ENCODE results near the gene AHCYL2.
"Not testable (repeated sequence)": the region's sequence is repeated elsewhere in the genome, so short reads cannot be mapped to it uniquely, and the experiment has no call there.

The AHCYL2 gene

GRCh38 chr7:129332254-129333035 is 107.6 kb downstream of the AHCYL2 start:
- Mint-ChIP-seq H3K9me3 (no peaks in the 10 kb centered on the region), H3K4me3 (no peak overlapping the region), H3K4me1 (no peaks in the 10 kb centered on the region), H3K36me3 (peaks cover 19% of the 10 kb centered on the region), H3K27me3 (no peaks in the 10 kb centered on the region), H3K27ac (no peak overlapping the region)
- ATAC-seq: no peak

GRCh38 chr7:129334473-129334872 is 109.6 kb downstream of the AHCYL2 start:
- no peak for ATAC-seq
- H3K4me3 Mint-ChIP-seq: no peak overlapping the region
- H3K9me3 Mint-ChIP-seq: no peaks in the 10 kb centered on the region
- H3K27ac Mint-ChIP-seq: no peak overlapping the region
- no peaks in the 10 kb centered on the region for H3K27me3 Mint-ChIP-seq
- peaks cover 27% of the 10 kb centered on the region for H3K36me3 Mint-ChIP-seq
- H3K4me1 Mint-ChIP-seq: no peaks in the 10 kb centered on the region

- H3K4me1 Mint-ChIP-seq: peaks cover 8% of the 10 kb centered on the region
- ATAC-seq: no peak
- no peaks in the 10 kb centered on the region for H3K9me3 Mint-ChIP-seq
- H3K36me3 Mint-ChIP-seq: peaks cover 23% of the 10 kb centered on the region
- no peak overlapping the region for H3K27ac Mint-ChIP-seq
- H3K27me3 Mint-ChIP-seq: no peaks in the 10 kb centered on the region
- H3K4me3 Mint-ChIP-seq: no peak overlapping the region
Measured at GRCh38 chr7:129338450-129338849, 113.6 kb downstream of the AHCYL2 start.

GRCh38 chr7:129341212-129341611 is 116.4 kb downstream of the AHCYL2 start:
- Mint-ChIP-seq H3K36me3 (peaks cover 12% of the 10 kb centered on the region), H3K4me1 (peaks cover 17% of the 10 kb centered on the region), H3K27me3 (no peaks in the 10 kb centered on the region), H3K27ac (no peak overlapping the region), H3K4me3 (no peak overlapping the region), H3K9me3 (no peaks in the 10 kb centered on the region)
- ATAC-seq: no peak

GRCh38 chr7:129341816-129342806 is 117.3 kb downstream of the AHCYL2 start:
- Mint-ChIP-seq H3K9me3 (no peaks in the 10 kb centered on the region), H3K4me3 (no peak overlapping the region), H3K36me3 (peaks cover 8% of the 10 kb centered on the region), H3K4me1 (peaks cover 17% of the 10 kb centered on the region), H3K27ac (no peak overlapping the region), H3K27me3 (no peaks in the 10 kb centered on the region)
- no peak for ATAC-seq

- H3K36me3 Mint-ChIP-seq: peaks cover 8% of the 10 kb centered on the region
- H3K9me3 Mint-ChIP-seq: no peaks in the 10 kb centered on the region
- no peak overlapping the region for H3K4me3 Mint-ChIP-seq
- no peak overlapping the region for H3K27ac Mint-ChIP-seq
- ATAC-seq: no peak
- H3K27me3 Mint-ChIP-seq: no peaks in the 10 kb centered on the region
- peaks cover 17% of the 10 kb centered on the region for H3K4me1 Mint-ChIP-seq
Measured at GRCh38 chr7:129343099-129343700, 118.4 kb downstream of the AHCYL2 start.

- Mint-ChIP-seq H3K9me3 (no peaks in the 10 kb centered on the region), H3K27ac (no peak overlapping the region), H3K27me3 (no peaks in the 10 kb centered on the region), H3K4me3 (no peak overlapping the region), H3K36me3 (no peaks in the 10 kb centered on the region), H3K4me1 (peaks cover 9% of the 10 kb centered on the region)
- no peak for ATAC-seq
Measured at GRCh38 chr7:129347330-129347729, 122.5 kb downstream of the AHCYL2 start.

GRCh38 chr7:129348023-129348740 is 123.4 kb downstream of the AHCYL2 start:
- Mint-ChIP-seq H3K27me3 (no peaks in the 10 kb centered on the region), H3K9me3 (no peaks in the 10 kb centered on the region), H3K4me3 (no peak overlapping the region), H3K27ac (no peak overlapping the region), H3K4me1 (peaks cover 9% of the 10 kb centered on the region), H3K36me3 (no peaks in the 10 kb centered on the region)
- ATAC-seq: no peak

- no peak for ATAC-seq
- H3K27ac Mint-ChIP-seq: no peak overlapping the region
- no peaks in the 10 kb centered on the region for H3K4me1 Mint-ChIP-seq
- no peaks in the 10 kb centered on the region for H3K36me3 Mint-ChIP-seq
- H3K27me3 Mint-ChIP-seq: no peaks in the 10 kb centered on the region
- H3K4me3 Mint-ChIP-seq: no peak overlapping the region
- no peaks in the 10 kb centered on the region for H3K9me3 Mint-ChIP-seq
Measured at GRCh38 chr7:129351320-129351719, 126.5 kb downstream of the AHCYL2 start.

- H3K36me3 Mint-ChIP-seq, H3K4me1 Mint-ChIP-seq, H3K4me3 Mint-ChIP-seq, ATAC-seq, H3K27ac Mint-ChIP-seq, H3K9me3 Mint-ChIP-seq, H3K27me3 Mint-ChIP-seq: not testable (repeated sequence)
Measured at GRCh38 chr7:129353104-129353503, 128.3 kb downstream of the AHCYL2 start.

- no peaks in the 10 kb centered on the region for H3K27me3 Mint-ChIP-seq
- no peak for ATAC-seq
- no peak overlapping the region for H3K27ac Mint-ChIP-seq
- no peak overlapping the region for H3K4me3 Mint-ChIP-seq
- H3K36me3 Mint-ChIP-seq: no peaks in the 10 kb centered on the region
- no peaks in the 10 kb centered on the region for H3K9me3 Mint-ChIP-seq
- no peaks in the 10 kb centered on the region for H3K4me1 Mint-ChIP-seq
Measured at GRCh38 chr7:129354428-129355157, 129.8 kb downstream of the AHCYL2 start.

- H3K4me1 Mint-ChIP-seq: no peaks in the 10 kb centered on the region
- ATAC-seq: no peak
- H3K27me3 Mint-ChIP-seq: no peaks in the 10 kb centered on the region
- H3K36me3 Mint-ChIP-seq: no peaks in the 10 kb centered on the region
- no peak overlapping the region for H3K27ac Mint-ChIP-seq
- H3K4me3 Mint-ChIP-seq: no peak overlapping the region
- H3K9me3 Mint-ChIP-seq: no peaks in the 10 kb centered on the region
Measured at GRCh38 chr7:129356176-129356575, 131.3 kb downstream of the AHCYL2 start.

- H3K4me3 Mint-ChIP-seq: no peak overlapping the region
- H3K9me3 Mint-ChIP-seq: no peaks in the 10 kb centered on the region
- H3K36me3 Mint-ChIP-seq: no peaks in the 10 kb centered on the region
- no peaks in the 10 kb centered on the region for H3K27me3 Mint-ChIP-seq
- H3K27ac Mint-ChIP-seq: no peak overlapping the region
- no peak for ATAC-seq
- H3K4me1 Mint-ChIP-seq: no peaks in the 10 kb centered on the region
Measured at GRCh38 chr7:129359176-129359575, 134.3 kb downstream of the AHCYL2 start.

GRCh38 chr7:129359638-129360037 is 134.8 kb downstream of the AHCYL2 start:
- Mint-ChIP-seq H3K4me3 (no peak overlapping the region), H3K36me3 (no peaks in the 10 kb centered on the region), H3K4me1 (no peaks in the 10 kb centered on the region), H3K9me3 (no peaks in the 10 kb centered on the region), H3K27ac (no peak overlapping the region), H3K27me3 (no peaks in the 10 kb centered on the region)
- no peak for ATAC-seq

Data from stimulated activated memory B cell treated with anti-CD40 and anti-IgM and Interleukin-4, amounts not matched to agents 10 μg/mL and 1 μg/mL and 100 μg/mL, for 72 hours (primary cell).